ENCODE measurements around the gene CDHR1. TPM values are rescaled to one million over a fixed set of nuclear protein-coding genes. Genes with fewer than 3 reads are reported as not detected.
A peak's percentile ranks its signal among the peaks of the same experiment; 100 is the strongest.

CDHR1 gene
- total RNA-seq, 1 experiment from 2014 or later, result 6.6 TPM

GRCh38 chr10:84172467-84173356, 21.6 kb upstream of the CDHR1 start:
- Histone ChIP-seq H3K4me1 (ENCODE audit: insufficient read depth, low read length) (no peaks in the 10 kb centered on the region), H2BK15ac (ENCODE audit: low read depth, low read length) (no peak overlapping the region), H2BK12ac (ENCODE audit: insufficient read length, low read depth, low read length) (no peak overlapping the region), H3K27me3 (ENCODE audit: insufficient read depth, low read length) (no peaks in the 10 kb centered on the region; the same call in 1 of the 2 replicates), H3K79me1 (ENCODE audit: insufficient read depth, low read depth, low read length, poor library complexity, severe bottlenecking) (no peaks in the 10 kb centered on the region), H4K8ac (replicated peaks; ENCODE audit: insufficient read length, low read depth, low read length) (no peak overlapping the region), H3K9ac (ENCODE audit: extremely low read depth, insufficient read length, low read length) (no peak overlapping the region), H3K4ac (ENCODE audit: low read depth, low read length) (no peak overlapping the region), H3K56ac (ENCODE audit: insufficient read length, low read depth, low read length) (no peak overlapping the region), H3K23ac (ENCODE audit: insufficient read length, low read depth, low read length) (no peak overlapping the region), H3K18ac (ENCODE audit: insufficient read length, low read depth, low read length) (no peak overlapping the region), H3K27ac (ENCODE audit: insufficient read length, low read depth, low read length) (no peak overlapping the region), H3K14ac (ENCODE audit: insufficient read depth, low read length) (no peak overlapping the region), H4K91ac (ENCODE audit: insufficient read length, low read depth, low read length) (no peak overlapping the region), H2BK5ac (ENCODE audit: insufficient read length, low read length) (no peak overlapping the region), H4K5ac (ENCODE audit: insufficient read length, low read depth, low read length) (no peak overlapping the region), H4K20me1 (ENCODE audit: control insufficient read depth, insufficient read depth, insufficient read length) (no peaks in the 10 kb centered on the region), H2BK120ac (ENCODE audit: low read depth, low read length, poor library complexity, severe bottlenecking) (no peak overlapping the region), H3K9me3 (ENCODE audit: control insufficient read depth, low read depth, low read length) (no peaks in the 10 kb centered on the region), H2BK20ac (ENCODE audit: low read depth, low read length, poor library complexity, severe bottlenecking) (no peak overlapping the region), H2AFZ (ENCODE audit: low read length) (no peak overlapping the region), H3T11ph (ENCODE audit: low read length) (no peak overlapping the region), H3K23me2 (ENCODE audit: insufficient read length, low read depth, low read length, poor library complexity, severe bottlenecking) (no peaks in the 10 kb centered on the region), H2AK5ac (ENCODE audit: insufficient read length, low read length) (no peak overlapping the region), H3K4me2 (ENCODE audit: insufficient read depth, insufficient read length, low read length) (no peak overlapping the region), H3K79me2 (ENCODE audit: insufficient read depth, low read length) (no peaks in the 10 kb centered on the region)
- DNase-seq, result no peak
- peaks cover 3% of the 10 kb centered on the region for H3K27me3 Mint-ChIP-seq (ENCODE audit: low read depth)
- H3K4me1 Mint-ChIP-seq, result no peaks in the 10 kb centered on the region
- no peak for TF ChIP-seq CTCF (conservative IDR thresholded peaks at IDR 0.05)
- peaks cover 0 to 1% of the 10 kb centered on the region in 2 experiments; a peak in 1 of 5 replicates for H3K9me3 Mint-ChIP-seq
- H3K27ac Mint-ChIP-seq, result 0 out of 7 replicates have a peak overlapping the region, but pooled peaks of 1 of the 3 experiments have one; percentile 15
- no peak overlapping the region for H3K4me3 Mint-ChIP-seq
- H3K36me3 Mint-ChIP-seq (ENCODE audit: insufficient read depth in 1 of 3, low read depth in 3 of 3), result no peaks in the 10 kb centered on the region
- WGBS (ENCODE audit: extremely low coverage, insufficient read length, low lambda C conversion rate), result no CpG with 5 or more reads among the region's 9 CpGs

Data from H9 (cell line).